Measurements from ENCODE around the gene DLK1.

DLK1 gene

DNA sequence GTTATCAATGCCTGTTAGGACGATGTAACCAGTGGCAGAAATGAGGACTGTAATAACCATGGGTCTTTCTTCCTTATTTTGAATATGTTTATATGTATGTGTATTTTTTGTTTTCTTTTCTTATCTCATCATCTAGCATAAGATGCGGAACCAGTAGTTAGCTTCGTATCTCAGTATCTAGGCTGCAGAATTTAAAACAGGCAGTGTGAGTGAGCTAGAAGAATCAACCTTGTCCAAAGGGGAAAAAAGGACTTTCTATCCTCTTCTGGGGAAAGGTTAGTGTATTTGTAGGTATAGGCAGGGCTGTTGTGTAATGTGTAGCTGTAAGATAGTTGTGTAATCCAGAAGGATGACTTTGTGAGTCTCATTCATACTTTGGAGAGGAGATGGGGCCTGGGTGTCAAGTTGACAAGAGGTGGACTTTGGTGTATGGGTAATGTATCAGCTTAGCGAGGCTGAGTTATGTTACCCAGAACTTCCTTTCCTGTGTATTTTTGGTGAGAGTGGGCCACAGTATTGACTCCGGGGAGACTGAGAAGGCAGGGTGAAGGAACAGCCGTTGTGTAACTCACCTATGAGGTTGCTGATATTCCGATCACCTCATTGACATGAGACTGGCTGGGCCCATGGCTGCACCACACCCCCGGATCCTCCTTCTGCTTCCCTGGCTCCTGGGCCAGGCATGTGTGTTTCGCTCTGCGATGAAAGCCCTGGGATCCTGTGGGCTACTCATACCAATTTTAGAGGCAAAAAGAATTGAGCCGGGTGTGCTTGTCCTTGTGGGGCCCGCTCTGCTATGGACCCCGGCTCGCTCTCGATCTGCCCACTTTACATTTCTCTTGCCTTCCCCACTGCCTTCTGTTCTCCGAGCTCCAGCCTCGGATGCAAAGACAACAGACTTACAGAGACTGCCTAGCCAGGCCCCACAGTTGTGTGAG lies 24.3 kb downstream of the DLK1 start:
- TF ChIP-seq, protein P1, sequence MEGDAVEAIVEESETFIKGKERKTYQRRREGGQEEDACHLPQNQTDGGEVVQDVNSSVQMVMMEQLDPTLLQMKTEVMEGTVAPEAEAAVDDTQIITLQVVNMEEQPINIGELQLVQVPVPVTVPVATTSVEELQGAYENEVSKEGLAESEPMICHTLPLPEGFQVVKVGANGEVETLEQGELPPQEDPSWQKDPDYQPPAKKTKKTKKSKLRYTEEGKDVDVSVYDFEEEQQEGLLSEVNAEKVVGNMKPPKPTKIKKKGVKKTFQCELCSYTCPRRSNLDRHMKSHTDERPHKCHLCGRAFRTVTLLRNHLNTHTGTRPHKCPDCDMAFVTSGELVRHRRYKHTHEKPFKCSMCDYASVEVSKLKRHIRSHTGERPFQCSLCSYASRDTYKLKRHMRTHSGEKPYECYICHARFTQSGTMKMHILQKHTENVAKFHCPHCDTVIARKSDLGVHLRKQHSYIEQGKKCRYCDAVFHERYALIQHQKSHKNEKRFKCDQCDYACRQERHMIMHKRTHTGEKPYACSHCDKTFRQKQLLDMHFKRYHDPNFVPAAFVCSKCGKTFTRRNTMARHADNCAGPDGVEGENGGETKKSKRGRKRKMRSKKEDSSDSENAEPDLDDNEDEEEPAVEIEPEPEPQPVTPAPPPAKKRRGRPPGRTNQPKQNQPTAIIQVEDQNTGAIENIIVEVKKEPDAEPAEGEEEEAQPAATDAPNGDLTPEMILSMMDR (conservative IDR thresholded peaks at IDR 0.05; ENCODE audit: low read depth, low read length) = no peak

GRCh38 chr14:100754020-100754419 lies 27.3 kb downstream of the DLK1 start:
- DNase-seq (ENCODE audit: low read depth) = no peak
- H3K4me3 ChIP-seq (ENCODE audit: low read depth, low read length) = no peak overlapping the region
- TF ChIP-seq, protein P1 (conservative IDR thresholded peaks at IDR 0.05; ENCODE audit: low read depth, low read length) = no peak

More for the DNA sequence above, 24.3 kb downstream of the DLK1 start:
- no peak for DNase-seq (ENCODE audit: low read depth)
- no peak overlapping the region for H3K4me3 ChIP-seq (ENCODE audit: low read depth, low read length)

- DNase-seq (ENCODE audit: low read depth) = no peak
- no peak overlapping the region for H3K4me3 ChIP-seq (ENCODE audit: low read depth, low read length)
- TF ChIP-seq, protein P1 (conservative IDR thresholded peaks at IDR 0.05; ENCODE audit: low read depth, low read length) = no peak
These were observed 29.0 kb downstream of the DLK1 start for GRCh38 chr14:100755649-100756048.

GRCh38 chr14:100761481-100761880 lies 34.8 kb downstream of the DLK1 start:
- TF ChIP-seq, protein P1 (conservative IDR thresholded peaks at IDR 0.05; ENCODE audit: low read depth, low read length) = no peak
- H3K4me3 ChIP-seq (ENCODE audit: low read depth, low read length) = no peak overlapping the region
- DNase-seq (ENCODE audit: low read depth) = peak; percentile 69

- H3K4me3 ChIP-seq (ENCODE audit: low read depth, low read length) = no peak overlapping the region
- DNase-seq (ENCODE audit: low read depth) = peak; percentile 71
- TF ChIP-seq, protein P1 (conservative IDR thresholded peaks at IDR 0.05; ENCODE audit: low read depth, low read length) = no peak
These were observed 35.4 kb downstream of the DLK1 start for GRCh38 chr14:100762089-100762515.

DNA sequence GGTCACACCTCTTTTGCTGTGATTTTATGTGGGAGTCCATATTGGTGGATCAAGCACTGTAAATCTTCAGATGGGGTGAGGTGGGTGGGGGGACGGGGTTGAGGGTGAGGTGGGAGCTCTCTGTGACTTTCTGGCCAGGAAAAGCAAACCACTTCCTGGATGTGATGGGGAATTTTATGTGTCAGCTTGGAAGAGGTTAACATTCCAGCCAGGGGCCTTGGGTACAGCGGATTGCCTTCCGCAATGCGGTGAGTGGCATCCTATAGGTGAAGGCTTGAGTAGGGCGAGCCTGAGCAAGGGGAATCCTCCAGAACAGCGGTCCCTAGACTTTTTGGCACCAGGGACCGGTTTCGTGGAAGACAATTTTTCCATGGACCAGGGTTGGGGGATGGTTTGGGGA lies 36.2 kb downstream of the DLK1 start:
- TF ChIP-seq, protein P1 (conservative IDR thresholded peaks at IDR 0.05; ENCODE audit: low read depth, low read length) = no peak
- no peak for DNase-seq (ENCODE audit: low read depth)
- H3K4me3 ChIP-seq (ENCODE audit: low read depth, low read length) = no peak overlapping the region

Measured in choroid plexus epithelial cell (primary cell).